Panc1 (cell line): ENCODE results near the gene ZNF256.
A peak's percentile ranks its signal among the peaks of the same experiment; 100 is the strongest.

Experiments
- POLR2AphosphoS5 ChIP-seq: IDR thresholded peaks from 2 replicates; pipeline ENCODE4 v1.6.1; 2012; ENCODE audit warnings: mild to moderate bottlenecking, low read depth, low read length, moderate library complexity
- REST ChIP-seq, 2 experiments: IDR thresholded peaks; 2 replicates each; pipeline ENCODE4 v1.6.1; 2011 to 2012; ENCODE audit warnings: low read depth in 2 of 2, control low read depth in 1 of 2, low read length in 1 of 2, mild to moderate bottlenecking in 1 of 2, moderate library complexity in 1 of 2; ENCODE audit not compliant: insufficient read depth in 1 of 2
- SIN3A ChIP-seq: IDR thresholded peaks from 2 replicates; pipeline ENCODE4 v1.6.1; 2012; ENCODE audit warnings: low read depth, mild to moderate bottlenecking, low read length, moderate library complexity, borderline replicate concordance; ENCODE audit not compliant: insufficient read depth
- TCF7L2 ChIP-seq: IDR thresholded peaks from 2 replicates; pipeline ENCODE4 v1.6.1; 2011; ENCODE audit warnings: mild to moderate bottlenecking, low read depth, low read length, inconsistent platforms
- TF ChIP-seq, protein P1 (sequence below): fragments of 450-650 bp; IDR thresholded peaks from 2 replicates; pipeline ENCODE4 v1.5.1; 2017; ENCODE audit warnings: mild to moderate bottlenecking

DNA sequence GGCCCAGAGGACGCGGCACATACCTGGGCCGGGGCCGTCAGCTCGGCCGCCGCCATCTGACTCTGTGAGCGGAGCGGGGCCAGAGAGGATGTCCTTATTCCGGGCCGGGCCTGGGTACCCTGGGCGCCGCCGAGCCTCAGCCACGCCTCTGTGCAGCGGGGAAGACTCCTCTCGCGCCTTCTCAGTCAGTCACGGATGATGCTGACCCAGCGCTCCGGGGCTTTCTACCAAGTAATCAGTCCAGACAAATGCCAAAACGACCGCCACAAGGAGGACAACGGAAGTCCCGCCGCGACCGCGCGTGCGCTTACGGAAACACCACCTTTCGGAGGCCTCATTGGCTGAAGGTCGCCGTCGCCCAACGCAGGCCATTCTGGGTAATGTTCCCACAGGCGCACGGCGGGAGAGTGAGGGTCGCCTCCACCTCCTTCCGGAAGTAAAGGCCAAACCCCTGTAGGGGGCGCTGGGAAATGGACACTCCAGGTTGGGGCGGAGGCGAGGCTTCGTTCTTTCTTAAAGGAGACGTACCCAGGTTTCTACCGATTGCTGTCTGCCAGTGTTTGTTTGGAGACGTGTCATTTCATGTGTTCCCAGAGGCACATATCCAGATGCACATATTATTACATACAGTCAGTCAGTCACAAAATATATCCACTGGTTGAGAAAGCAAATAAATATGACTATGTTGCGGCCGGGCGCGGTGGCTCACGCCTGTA is at the start of gene ZNF256:
- TF ChIP-seq, protein P1, sequence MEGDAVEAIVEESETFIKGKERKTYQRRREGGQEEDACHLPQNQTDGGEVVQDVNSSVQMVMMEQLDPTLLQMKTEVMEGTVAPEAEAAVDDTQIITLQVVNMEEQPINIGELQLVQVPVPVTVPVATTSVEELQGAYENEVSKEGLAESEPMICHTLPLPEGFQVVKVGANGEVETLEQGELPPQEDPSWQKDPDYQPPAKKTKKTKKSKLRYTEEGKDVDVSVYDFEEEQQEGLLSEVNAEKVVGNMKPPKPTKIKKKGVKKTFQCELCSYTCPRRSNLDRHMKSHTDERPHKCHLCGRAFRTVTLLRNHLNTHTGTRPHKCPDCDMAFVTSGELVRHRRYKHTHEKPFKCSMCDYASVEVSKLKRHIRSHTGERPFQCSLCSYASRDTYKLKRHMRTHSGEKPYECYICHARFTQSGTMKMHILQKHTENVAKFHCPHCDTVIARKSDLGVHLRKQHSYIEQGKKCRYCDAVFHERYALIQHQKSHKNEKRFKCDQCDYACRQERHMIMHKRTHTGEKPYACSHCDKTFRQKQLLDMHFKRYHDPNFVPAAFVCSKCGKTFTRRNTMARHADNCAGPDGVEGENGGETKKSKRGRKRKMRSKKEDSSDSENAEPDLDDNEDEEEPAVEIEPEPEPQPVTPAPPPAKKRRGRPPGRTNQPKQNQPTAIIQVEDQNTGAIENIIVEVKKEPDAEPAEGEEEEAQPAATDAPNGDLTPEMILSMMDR, result peak; percentile 88
- peak; percentile 76 for TF ChIP-seq POLR2AphosphoS5
- no peak for TF ChIP-seq REST (IDR thresholded peaks at IDR 0.05; ENCODE audit: insufficient read depth in 1 of 2, low read depth in 2 of 2, low read length in 1 of 2)
- peak; percentile 66; the same call in 1 of the 2 replicates for TF ChIP-seq SIN3A
- TF ChIP-seq TCF7L2, result no peak; the same call in 1 of the 2 replicates
